ENCODE measurements around the gene UHRF1.

Gene UHRF1

GRCh38 chr19:4867534-4868285 is 41.6 kb upstream of the UHRF1 start, which contains the start of gene PLIN3:
Gene PLIN3, minus strand, starts transcription at chr19:4867667. Its CDS starts 6,273 bp downstream, at chr19:4861394.
- no peak within 1 kb of the TSS for H3K4me3 ChIP-seq (IDR thresholded peaks at IDR 0.05; ENCODE audit: insufficient read depth, low read depth, low read length)
- H4K20me1 ChIP-seq (ENCODE audit: insufficient read depth) = no peaks in the 10 kb centered on the region
- peak within 1 kb of the TSS; percentile 56 for H3K4me2 ChIP-seq
- no peak within 1 kb of the TSS for H3K27ac ChIP-seq
- peak within 1 kb of the TSS; percentile 61; the same call in 1 of the 2 replicates for H3K9ac ChIP-seq
- peak within 1 kb of the TSS; percentile 82 for H2AFZ ChIP-seq (ENCODE audit: low read depth)
- no peaks in the 10 kb centered on the region for H3K79me2 ChIP-seq (ENCODE audit: insufficient read depth, low read depth)
- no peaks in the 10 kb centered on the region for H3K4me1 ChIP-seq (ENCODE audit: low read depth, poor library complexity, severe bottlenecking)
- no peaks in the 10 kb centered on the region; the same call in 1 of the 2 replicates for H3K27me3 ChIP-seq (ENCODE audit: insufficient read depth, low read depth)
- no peaks in the 10 kb centered on the region for H3K36me3 ChIP-seq (ENCODE audit: insufficient read depth)
- no peak for TF ChIP-seq CTCF (conservative IDR thresholded peaks at IDR 0.05; ENCODE audit: low read depth, low read length)

GRCh38 chr19:4868286-4868834 is 40.9 kb upstream of the UHRF1 start:
- no peak overlapping the region for H3K4me3 ChIP-seq (IDR thresholded peaks at IDR 0.05; ENCODE audit: insufficient read depth, low read depth, low read length)
- no peaks in the 10 kb centered on the region for H3K36me3 ChIP-seq (ENCODE audit: insufficient read depth)
- peak overlapping the region; percentile 36; the same call in 1 of the 2 replicates for H3K4me2 ChIP-seq
- H3K27me3 ChIP-seq (ENCODE audit: insufficient read depth, low read depth) = no peaks in the 10 kb centered on the region; the same call in 1 of the 2 replicates
- TF ChIP-seq CTCF (conservative IDR thresholded peaks at IDR 0.05; ENCODE audit: low read depth, low read length) = no peak
- H3K27ac ChIP-seq = no peak overlapping the region
- peak overlapping the region; percentile 82; the same call in 1 of the 2 replicates for H2AFZ ChIP-seq (ENCODE audit: low read depth)
- no peaks in the 10 kb centered on the region for H4K20me1 ChIP-seq (ENCODE audit: insufficient read depth)
- H3K79me2 ChIP-seq (ENCODE audit: insufficient read depth, low read depth) = no peaks in the 10 kb centered on the region
- H3K4me1 ChIP-seq (ENCODE audit: low read depth, poor library complexity, severe bottlenecking) = no peaks in the 10 kb centered on the region
- no peak overlapping the region for H3K9ac ChIP-seq

- Histone ChIP-seq H3K4me3 (IDR thresholded peaks at IDR 0.05; ENCODE audit: insufficient read depth, low read depth, low read length) (no peak overlapping the region), H3K4me2 (no peak overlapping the region), H2AFZ (ENCODE audit: low read depth) (no peak overlapping the region), H3K4me1 (ENCODE audit: low read depth, poor library complexity, severe bottlenecking) (no peaks in the 10 kb centered on the region), H4K20me1 (ENCODE audit: insufficient read depth) (no peaks in the 10 kb centered on the region), H3K27ac (no peak overlapping the region), H3K79me2 (ENCODE audit: insufficient read depth, low read depth) (no peaks in the 10 kb centered on the region), H3K9ac (no peak overlapping the region), H3K27me3 (ENCODE audit: insufficient read depth, low read depth) (no peaks in the 10 kb centered on the region; the same call in 1 of the 2 replicates), H3K36me3 (ENCODE audit: insufficient read depth) (no peaks in the 10 kb centered on the region)
- no peak for TF ChIP-seq CTCF (conservative IDR thresholded peaks at IDR 0.05; ENCODE audit: low read depth, low read length)
Observed at GRCh38 chr19:4870025-4870700, 39.1 kb upstream of the UHRF1 start.

GRCh38 chr19:4871711-4872110 is 37.6 kb upstream of the UHRF1 start:
- no peak overlapping the region for H3K9ac ChIP-seq
- no peak overlapping the region for H3K4me3 ChIP-seq (IDR thresholded peaks at IDR 0.05; ENCODE audit: insufficient read depth, low read depth, low read length)
- H3K27me3 ChIP-seq (ENCODE audit: insufficient read depth, low read depth) = no peaks in the 10 kb centered on the region; the same call in 1 of the 2 replicates
- no peak overlapping the region for H2AFZ ChIP-seq (ENCODE audit: low read depth)
- no peak for TF ChIP-seq CTCF (conservative IDR thresholded peaks at IDR 0.05; ENCODE audit: low read depth, low read length)
- no peak overlapping the region for H3K4me2 ChIP-seq
- no peaks in the 10 kb centered on the region for H3K79me2 ChIP-seq (ENCODE audit: insufficient read depth, low read depth)
- H3K27ac ChIP-seq = no peak overlapping the region
- H3K4me1 ChIP-seq (ENCODE audit: low read depth, poor library complexity, severe bottlenecking) = no peaks in the 10 kb centered on the region
- H4K20me1 ChIP-seq (ENCODE audit: insufficient read depth) = no peaks in the 10 kb centered on the region
- H3K36me3 ChIP-seq (ENCODE audit: insufficient read depth) = no peaks in the 10 kb centered on the region
